GM12873 (cell line): Measurements from ENCODE around the gene MMP25.

Experiments used
- CTCF ChIP-seq: IDR thresholded peaks from 2 replicates; pipeline ENCODE4 v1.5.1; 2012; ENCODE audit warnings: low read depth, mild to moderate bottlenecking, moderate library complexity, low read length, control low read depth; ENCODE audit not compliant: insufficient read depth; ENCODE audit errors: missing control alignments

MMP25 gene

GRCh38 chr16:3035972-3036725 is 10.2 kb upstream of the MMP25 start:
- TF ChIP-seq CTCF: no peak

- TF ChIP-seq CTCF: no peak
Measured at GRCh38 chr16:3036726-3037315, 9.5 kb upstream of the MMP25 start, which contains the start of gene BICDL2. Gene BICDL2, minus strand, starts transcription at chr16:3036944. Its CDS starts 1,448 bp downstream, at chr16:3035496.

GRCh38 chr16:3038256-3038655 is 8.1 kb upstream of the MMP25 start:
- TF ChIP-seq CTCF: no peak

- no peak for TF ChIP-seq CTCF
Measured at GRCh38 chr16:3038896-3039295, 7.5 kb upstream of the MMP25 start.

- TF ChIP-seq CTCF: no peak
Measured at GRCh38 chr16:3042376-3042775, 4.0 kb upstream of the MMP25 start.

- no peak for TF ChIP-seq CTCF
Measured at GRCh38 chr16:3044708-3045107, 1.7 kb upstream of the MMP25 start.

- no peak for TF ChIP-seq CTCF
Measured at GRCh38 chr16:3046641-3047386, 453 bp downstream of the MMP25 start.
